Measurements from ENCODE around the gene OR6C6.
"Not testable (repeated sequence)": the region's sequence is repeated elsewhere in the genome, so short reads cannot be mapped to it uniquely, and the experiment has no call there.

The OR6C6 gene

DNA sequence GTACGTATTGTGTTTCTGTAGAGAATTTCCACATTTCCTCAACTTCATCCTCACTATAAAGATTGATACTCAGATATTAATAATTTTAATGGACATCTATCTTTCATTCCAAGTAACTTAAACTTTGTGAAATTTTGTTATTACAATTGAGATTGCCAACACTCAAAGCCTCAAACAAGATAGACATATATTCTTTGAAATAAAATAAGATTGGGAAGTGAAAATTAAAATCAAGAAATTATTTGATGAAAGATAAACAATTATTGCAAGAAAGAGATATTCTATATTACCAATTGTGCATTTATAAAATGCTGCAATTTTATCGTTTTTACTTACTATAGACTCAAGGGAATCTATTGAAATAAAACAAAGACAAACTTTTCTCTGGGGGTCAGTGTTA is at the start of gene OR6C6:
Gene OR6C6, minus strand, starts transcription at position 101 of the 400 bp plus-strand sequence. CDS start 1,337 bp downstream, outside the sequence.
- no peak for DNase-seq (ENCODE audit: low read depth in 2 of 3, low spot score in 1 of 3)

DNA sequence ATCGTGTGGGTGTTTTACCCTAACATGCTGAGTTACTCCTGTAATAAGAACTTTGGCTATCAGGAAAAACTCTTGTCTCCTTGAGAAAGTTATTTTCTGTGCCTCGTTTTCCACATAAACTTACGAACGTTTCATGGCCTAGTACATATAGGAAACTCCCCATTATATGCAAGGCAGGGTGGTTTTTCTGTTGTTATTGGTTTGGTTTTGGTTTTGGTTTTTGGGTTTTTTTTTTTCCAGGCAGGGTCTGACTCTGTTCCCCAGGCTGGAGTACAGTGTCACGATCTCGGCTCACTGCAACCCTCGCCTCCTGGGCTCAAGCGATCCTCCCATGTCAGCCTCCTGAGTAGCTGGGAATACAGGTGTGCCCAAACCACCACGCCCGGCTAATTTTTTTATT is 39.6 kb upstream of the OR6C6 start:
- DNase-seq (ENCODE audit: low read depth in 2 of 3, low spot score in 1 of 3) = no peak

DNA sequence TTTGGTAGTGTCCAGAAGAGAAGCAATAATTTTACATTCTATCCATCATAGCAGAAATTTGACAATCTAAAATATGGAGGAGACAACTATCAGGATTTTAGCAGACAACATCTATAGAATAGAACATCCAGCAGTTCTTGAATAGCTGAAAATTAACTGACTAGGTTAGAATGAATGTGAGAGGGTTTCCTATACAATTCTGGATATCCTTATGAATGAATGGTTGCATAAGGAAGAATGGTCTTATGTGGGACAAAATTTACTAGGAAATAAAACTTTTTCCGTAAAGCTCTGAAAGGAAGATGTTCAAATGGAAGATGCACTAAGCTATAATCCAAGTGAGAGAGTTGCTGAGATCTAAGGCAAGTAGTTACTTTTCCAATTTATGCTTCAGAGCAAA is 34.1 kb upstream of the OR6C6 start, which contains the start of gene OR6C3:
Gene OR6C3, plus strand, starts transcription at position 301 of the 400 bp plus-strand sequence. CDS start 955 bp downstream, outside the sequence.
- no peak for DNase-seq (ENCODE audit: low read depth in 2 of 3, low spot score in 1 of 3)

DNA sequence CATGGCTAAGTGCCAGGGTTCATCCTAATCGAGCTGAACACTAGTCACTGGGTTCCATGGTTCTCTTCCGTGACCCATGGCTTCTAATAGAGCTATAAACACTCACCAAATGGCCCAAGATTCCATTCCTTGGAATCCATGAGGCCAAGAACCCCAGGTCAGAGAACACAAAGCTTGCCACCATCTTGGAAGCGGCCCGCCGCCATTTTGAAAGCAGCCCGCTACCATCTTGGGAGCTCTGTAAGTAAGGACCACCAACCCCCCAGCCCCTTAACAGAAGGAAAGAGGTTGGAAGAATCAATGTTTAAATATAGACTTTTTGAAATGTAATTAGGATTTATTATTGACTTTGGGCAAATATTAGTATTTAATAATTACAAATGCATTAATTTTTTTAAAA is 29.4 kb upstream of the OR6C6 start:
- DNase-seq (ENCODE audit: low read depth in 2 of 3, low spot score in 1 of 3) = not testable (repeated sequence)

DNA sequence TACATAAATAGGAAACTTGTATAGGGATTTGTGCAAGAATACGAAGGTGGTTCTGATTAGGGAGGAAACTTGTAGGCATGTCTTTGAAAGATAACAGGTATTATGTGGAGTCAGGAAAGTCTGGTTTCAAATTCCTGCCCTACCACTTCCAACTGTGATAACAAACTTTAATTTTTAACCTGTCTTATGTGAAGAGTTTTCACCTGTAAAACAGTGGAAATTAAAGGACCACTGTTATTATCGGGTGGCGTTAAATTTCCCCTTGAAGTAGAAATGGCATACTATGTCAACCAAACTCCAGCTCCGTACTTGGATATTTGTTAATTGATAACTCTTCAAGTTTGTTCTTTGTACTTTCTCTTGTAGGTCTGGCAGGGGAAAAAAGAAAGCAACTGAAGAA is 23.8 kb upstream of the OR6C6 start:
- no peak for DNase-seq (ENCODE audit: low read depth in 2 of 3, low spot score in 1 of 3)

DNA sequence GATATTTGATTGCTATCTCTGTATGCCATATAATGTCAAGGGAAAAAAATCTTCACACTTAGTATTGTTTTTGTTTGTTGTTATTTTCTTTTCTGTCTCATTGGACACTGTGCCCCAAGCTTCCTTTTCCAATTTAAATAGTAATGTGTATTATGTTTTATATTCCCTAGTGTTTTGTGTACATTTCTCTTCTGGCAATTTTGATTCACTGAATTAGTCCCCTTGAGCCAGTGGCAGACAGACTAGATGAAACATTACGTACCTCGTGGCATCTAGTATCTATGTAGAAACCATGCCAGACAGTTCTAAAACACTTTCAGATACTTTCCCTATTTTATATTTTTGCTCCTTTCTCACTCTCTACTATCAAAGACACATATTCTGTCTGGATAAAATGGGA is 17.7 kb upstream of the OR6C6 start, which contains the start of gene OR6C1:
Gene OR6C1, plus strand, starts transcription at position 301 of the 400 bp plus-strand sequence. CDS start 6,257 bp downstream, outside the sequence.
- DNase-seq (ENCODE audit: low read depth in 2 of 3, low spot score in 1 of 3) = no peak

DNA sequence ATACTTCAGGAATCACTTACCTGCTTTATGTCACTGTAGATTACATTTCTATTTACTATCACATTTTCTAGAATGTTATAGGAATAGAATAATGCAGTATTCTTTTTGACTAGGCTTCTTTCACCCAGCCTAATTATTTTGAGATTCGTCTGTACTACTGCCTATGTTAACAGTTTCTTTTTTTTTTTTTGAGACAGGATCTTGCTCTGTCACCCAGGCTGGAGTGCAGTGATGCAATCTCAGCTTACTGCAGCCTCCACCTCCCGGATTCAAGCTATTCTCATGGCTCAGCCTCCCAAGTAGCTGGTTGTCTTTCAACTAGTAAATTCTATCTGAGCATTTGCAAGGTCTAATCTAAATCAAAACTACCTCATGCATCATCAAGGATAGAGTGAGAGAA is 6.4 kb downstream of the OR6C6 start:
- DNase-seq (ENCODE audit: low read depth in 2 of 3, low spot score in 1 of 3) = no peak

DNA sequence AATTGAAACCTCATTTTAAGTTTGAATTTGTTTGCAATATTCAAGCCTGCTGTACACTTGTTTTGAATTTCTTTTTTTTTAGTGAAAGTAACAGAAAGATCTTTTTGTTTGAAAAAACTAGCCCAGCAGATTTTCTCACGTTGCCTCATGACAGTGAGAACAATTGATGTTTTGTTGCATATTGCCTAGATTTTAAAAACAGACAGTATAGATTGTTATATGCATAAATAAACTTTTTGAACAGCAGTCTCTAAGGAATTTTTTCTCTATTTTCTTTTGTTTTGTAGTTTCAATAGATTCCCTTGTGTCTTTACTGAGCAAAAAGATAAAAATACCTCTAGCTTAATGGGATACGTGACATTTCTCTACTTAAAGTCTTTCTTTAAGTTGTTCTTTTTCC is 15.4 kb downstream of the OR6C6 start:
- no peak for DNase-seq (ENCODE audit: low read depth in 2 of 3, low spot score in 1 of 3)

DNA sequence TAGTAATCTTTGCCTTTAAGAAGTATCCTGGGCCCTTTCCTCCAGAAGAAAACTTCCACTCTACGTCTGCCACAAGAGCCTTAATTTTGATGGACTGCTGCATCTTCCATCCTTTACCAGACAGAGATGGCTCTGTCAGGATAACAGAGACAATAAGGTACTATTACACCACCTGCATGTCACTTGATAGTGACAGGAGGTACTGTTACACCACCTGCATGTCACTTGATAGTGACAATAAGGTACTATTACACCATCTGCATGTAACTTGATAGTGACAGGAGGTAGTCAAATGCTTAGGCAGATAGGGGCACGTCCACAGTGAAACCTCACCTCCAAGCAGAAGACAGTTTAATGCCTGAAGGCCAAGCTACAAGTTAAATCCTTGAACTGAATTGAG is 38.1 kb downstream of the OR6C6 start:
- DNase-seq (ENCODE audit: low read depth in 2 of 3, low spot score in 1 of 3) = no peak

DNA sequence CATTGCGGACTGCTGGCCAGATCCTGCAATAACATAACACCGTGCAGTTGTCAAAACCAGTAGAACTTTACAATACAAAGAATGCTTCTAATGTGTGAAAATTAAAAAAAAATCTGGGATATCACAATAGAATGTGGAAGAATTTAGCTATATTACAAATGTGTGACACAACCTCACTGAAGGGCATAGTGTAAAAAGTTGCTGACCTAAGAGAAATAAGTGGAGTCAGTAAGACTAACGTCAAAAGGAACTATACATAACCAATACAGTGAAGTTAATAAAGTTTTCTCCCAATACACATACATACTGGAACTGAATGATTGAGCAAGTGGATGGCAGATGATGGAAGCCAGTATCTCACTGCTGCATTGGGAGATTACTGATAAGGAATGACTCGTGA is 39.5 kb downstream of the OR6C6 start:
- no peak for DNase-seq (ENCODE audit: low read depth in 2 of 3, low spot score in 1 of 3)

DNA sequence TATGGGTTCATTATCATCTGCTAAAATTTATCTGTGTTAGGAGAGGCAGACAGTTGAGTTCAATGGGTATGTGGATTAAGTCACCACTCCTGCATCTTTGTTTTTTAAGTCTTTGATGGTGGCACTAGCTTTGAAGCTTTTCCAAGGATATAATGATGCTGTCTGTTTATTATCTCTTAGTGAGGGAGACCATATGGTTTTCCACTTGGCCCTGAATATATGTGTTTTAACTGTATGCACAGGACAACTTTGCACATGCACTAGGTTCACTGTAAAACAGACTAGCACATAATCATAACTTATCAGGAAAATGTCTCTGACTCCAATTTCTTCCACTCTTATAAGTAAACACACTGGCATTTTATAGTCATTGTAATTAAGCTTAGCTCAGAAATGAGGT is 43.1 kb downstream of the OR6C6 start:
- no peak for DNase-seq (ENCODE audit: low read depth in 2 of 3, low spot score in 1 of 3)

DNA sequence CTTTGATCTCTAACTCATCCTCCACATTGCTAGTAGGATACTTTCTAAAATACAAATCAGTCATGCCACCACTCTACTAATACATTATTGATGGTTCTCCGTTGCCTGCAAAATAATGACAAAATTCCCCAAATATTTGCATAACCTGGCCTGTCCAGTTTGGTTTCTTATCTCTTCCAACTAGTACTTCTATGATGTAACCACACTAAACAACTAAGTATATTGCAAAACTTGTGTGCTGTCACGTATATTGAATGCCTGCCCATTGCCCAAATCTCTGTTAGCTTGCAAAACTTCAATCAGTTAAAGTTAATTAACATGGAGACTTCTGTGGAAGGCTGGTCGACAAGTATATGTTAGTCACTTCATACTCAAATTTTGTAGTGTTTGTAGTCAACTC is 45.4 kb downstream of the OR6C6 start:
- DNase-seq (ENCODE audit: low read depth in 2 of 3, low spot score in 1 of 3) = no peak

DNA sequence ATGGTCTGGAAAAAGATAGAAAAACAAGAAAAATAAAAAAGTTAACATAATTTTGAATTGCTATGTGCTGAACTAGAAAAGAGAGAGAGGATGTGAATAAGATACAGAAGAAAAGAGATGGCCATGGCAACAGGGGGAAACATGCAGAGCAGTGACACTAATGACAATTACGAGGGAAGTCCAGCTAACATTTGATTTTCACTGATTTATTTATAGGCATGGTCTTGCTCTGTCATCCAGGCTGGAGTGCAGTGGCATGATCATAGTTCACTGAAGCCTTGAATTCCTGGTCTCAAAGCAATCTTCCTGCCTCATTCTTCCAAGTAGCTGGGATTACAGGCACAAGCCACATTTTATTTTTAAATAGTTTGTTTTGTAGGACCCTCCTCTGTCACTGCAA is 50.2 kb downstream of the OR6C6 start:
- no peak for DNase-seq (ENCODE audit: low read depth in 2 of 3, low spot score in 1 of 3)

DNA sequence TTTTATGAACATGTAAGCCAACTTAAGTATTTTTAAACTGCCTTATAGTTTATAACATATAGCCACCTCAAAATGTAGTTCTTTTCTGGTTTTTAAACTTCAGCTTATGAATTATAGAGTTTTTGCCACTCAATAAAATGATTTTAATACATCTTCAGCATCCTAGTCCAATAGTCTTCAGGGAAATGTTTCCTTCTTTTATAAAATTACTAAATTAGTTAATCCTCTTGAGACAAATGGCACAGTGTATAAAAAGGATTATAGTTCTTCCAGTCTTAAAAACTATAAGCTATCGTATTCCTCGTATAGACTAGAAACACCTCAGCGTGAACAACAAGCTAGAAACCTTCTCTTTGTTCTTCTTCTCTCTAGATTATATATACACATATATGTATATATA is 52.1 kb downstream of the OR6C6 start, which contains the start of gene OR6C74:
Gene OR6C74, plus strand, starts transcription at position 301 of the 400 bp plus-strand sequence. CDS start 2,679 bp downstream, outside the sequence.
- DNase-seq (ENCODE audit: low read depth in 2 of 3, low spot score in 1 of 3) = no peak
